ENCODE results near the gene RLF.

Gene RLF

DNA sequence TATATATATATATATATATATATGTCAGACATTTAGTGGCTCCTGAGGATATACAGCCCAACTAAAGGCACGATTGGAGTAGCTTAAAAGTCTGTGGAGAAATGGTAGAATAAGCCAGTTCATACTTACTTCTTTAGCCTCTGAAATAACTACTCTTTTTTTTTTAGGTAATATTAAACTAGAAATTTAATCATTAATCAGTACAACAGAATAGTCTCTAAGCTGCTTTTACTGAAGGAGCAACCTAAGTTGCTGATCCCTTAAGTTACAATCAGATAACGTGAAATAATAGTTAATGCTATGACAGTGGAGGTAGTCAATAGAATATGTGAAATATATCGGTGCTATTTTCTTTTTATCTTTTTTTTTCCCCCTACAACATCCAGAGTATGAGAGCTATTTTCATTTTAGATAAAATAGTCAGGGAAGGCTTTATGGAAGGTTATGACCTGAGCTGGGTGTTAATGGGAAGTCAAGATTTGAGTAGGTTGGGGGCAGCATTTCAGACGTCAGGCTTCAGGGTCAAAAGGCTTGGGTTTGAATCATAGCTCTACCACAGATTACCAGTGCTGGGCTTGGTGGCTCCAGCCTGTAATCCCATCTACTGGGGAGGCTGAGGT is 112.5 kb downstream of the RLF start:
- FAIRE-seq = no peak

DNA sequence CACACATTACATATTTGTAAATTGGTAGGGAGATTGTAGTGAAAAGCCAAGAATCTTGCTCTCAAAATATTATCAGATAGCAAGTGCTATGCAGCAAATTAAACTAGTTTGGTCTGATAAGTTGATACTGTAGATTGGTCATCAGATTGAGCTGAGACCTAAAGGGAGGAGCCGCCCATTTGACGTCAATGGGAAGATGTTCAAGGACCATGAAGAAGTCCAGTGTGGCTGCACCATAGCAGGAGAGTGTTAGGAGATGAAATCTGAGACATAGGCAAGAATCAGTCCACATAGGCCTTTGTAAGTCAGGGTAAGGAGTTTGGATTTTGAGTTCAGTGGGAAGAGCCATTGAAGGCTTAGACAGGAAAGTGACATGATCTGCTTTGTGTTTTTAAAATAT is 113.1 kb downstream of the RLF start:
- no peak for FAIRE-seq

DNA sequence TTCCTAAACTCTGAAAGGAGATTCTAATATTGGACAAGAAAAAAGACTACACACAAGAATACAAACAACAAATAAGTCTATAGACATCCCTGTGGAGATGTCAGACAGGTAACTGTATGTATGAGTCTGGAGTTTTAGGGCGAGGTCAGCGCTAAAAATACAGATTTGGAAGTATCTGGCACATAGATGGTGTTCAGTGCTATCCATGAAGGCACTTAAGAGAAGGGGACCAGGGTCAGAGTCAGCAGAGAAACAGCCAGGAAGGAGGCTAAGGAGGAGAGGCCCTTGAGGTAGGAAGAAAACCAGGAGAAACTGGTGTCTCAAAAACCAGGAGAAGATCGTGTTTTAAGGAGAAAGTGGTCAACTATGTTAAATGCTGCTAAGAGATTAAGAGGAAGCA is 114.9 kb downstream of the RLF start:
- FAIRE-seq = no peak

DNA sequence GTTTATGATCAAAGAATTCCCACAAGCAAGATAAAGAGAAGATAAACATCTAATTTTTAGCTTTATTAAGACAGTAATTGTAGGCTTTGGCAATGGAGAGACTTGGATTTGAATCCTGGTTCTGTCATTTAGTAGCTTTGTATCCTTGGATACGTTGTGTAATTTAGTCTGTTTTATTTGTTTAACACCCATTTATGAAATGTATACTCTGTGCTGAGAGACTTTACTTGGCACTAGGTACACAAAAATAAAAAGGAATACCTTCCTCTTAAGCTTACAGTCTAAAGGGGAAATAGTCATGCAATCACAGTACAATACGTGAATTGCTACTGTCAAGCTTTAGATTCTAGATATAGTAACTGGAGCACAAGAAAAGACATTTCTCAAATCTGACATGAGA is 120.7 kb downstream of the RLF start:
- FAIRE-seq = no peak
